Lung (tissue), 12 donors: ENCODE data around the gene UST. TPM values are rescaled to one million over a fixed set of nuclear protein-coding genes. Genes with fewer than 3 reads are reported as not detected.

Experiments
- ATAC-seq: fragments of 200-7000 bp; cut with Tn5 transposase; one replicate; pipeline ENCODE4 v1.9.1; 2020; ENCODE audit warnings: moderate number of reproducible peaks; ENCODE audit not compliant: insufficient read depth, low FRiP score
- DNase-seq, 3 donors: peaks; one replicate each; pipeline ENCODE4 v3.0.0-alpha.2; 2013 to 2017
- H3K27ac ChIP-seq, 2 donors: one replicate each; pipeline ENCODE4 v1.5.1; 2013; ENCODE audit warnings: mild to moderate bottlenecking in 2 of 2, moderate library complexity in 2 of 2, control low read depth in 1 of 2, inconsistent platforms in 1 of 2, low read depth in 1 of 2, low read length in 1 of 2
- H3K27me3 ChIP-seq, 3 donors: one replicate each; pipeline ENCODE4 v1.5.1; 2013; ENCODE audit warnings: low read length in 2 of 3; ENCODE audit not compliant: control insufficient read depth in 3 of 3, insufficient read depth in 3 of 3
- H3K36me3 ChIP-seq, 4 donors: one replicate each; pipeline ENCODE4 v1.5.1; 2013; ENCODE audit warnings: low read length in 4 of 4, mild to moderate bottlenecking in 1 of 4, moderate library complexity in 1 of 4; ENCODE audit not compliant: control insufficient read depth in 4 of 4, insufficient read depth in 4 of 4
- H3K4me1 ChIP-seq, 5 donors: one replicate each; pipeline ENCODE4 v1.5.1; 2013; ENCODE audit warnings: low read length in 5 of 5, mild to moderate bottlenecking in 2 of 5, moderate library complexity in 1 of 5; ENCODE audit not compliant: control insufficient read depth in 5 of 5, insufficient read depth in 5 of 5
- H3K4me3 ChIP-seq: one replicate; pipeline ENCODE4 v1.5.1; 2013; ENCODE audit warnings: mild to moderate bottlenecking, control low read depth, moderate library complexity
- H3K9ac ChIP-seq, 2 donors: one replicate each; pipeline ENCODE4 v1.5.1; 2013; ENCODE audit warnings: low read length in 2 of 2, control low read depth in 1 of 2; ENCODE audit not compliant: insufficient read depth in 1 of 2
- H3K9me3 ChIP-seq, 4 donors: one replicate each; pipeline ENCODE4 v1.5.1; 2013; ENCODE audit warnings: low read length in 3 of 4, mild to moderate bottlenecking in 1 of 4, moderate library complexity in 1 of 4; ENCODE audit not compliant: control insufficient read depth in 4 of 4, insufficient read depth in 3 of 4
- CTCF ChIP-seq: IDR thresholded peaks from 2 replicates; pipeline ENCODE4 v1.5.1; 2012; ENCODE audit warnings: mild to moderate bottlenecking; ENCODE audit errors: control extremely low read depth, extremely low read depth
- WGBS, 2 donors: extraction: QIAGEN DNeasy Blood & Tissue Kit; methylation state at CpG; one replicate each; pipeline ENCODE4 v1.1.7; 2013; 5-methylcytosine and 5-hydroxymethylcytosine counted together
- polyA plus RNA-seq, 2 donors: library from polyadenylated mRNA; stranded (reverse); fragments of 200-250 nt; gene quantifications; one replicate each; pipeline ENCODE4 v1.2.1, GENCODE V29; 2013
- total RNA-seq, 2 donors: library from RNA; depleted of rRNA in 1 of 2; stranded (reverse); fragments of >200 nt in 1 of 2; gene quantifications; one replicate each; pipeline ENCODE4 v1.2.1, GENCODE V29; 2014 to 2021
- donor health status: control.
- donor health status: control.
- donor health status: Bipolar disorder and iron deficiency.
- donor health status: healthy.
- donor health status: DM: yes; HTN: yes; CAD: no.

The UST gene
- total and polyA plus RNA-seq, 4 donors: 4.5 to 24.0 (median 7.1) TPM

DNA sequence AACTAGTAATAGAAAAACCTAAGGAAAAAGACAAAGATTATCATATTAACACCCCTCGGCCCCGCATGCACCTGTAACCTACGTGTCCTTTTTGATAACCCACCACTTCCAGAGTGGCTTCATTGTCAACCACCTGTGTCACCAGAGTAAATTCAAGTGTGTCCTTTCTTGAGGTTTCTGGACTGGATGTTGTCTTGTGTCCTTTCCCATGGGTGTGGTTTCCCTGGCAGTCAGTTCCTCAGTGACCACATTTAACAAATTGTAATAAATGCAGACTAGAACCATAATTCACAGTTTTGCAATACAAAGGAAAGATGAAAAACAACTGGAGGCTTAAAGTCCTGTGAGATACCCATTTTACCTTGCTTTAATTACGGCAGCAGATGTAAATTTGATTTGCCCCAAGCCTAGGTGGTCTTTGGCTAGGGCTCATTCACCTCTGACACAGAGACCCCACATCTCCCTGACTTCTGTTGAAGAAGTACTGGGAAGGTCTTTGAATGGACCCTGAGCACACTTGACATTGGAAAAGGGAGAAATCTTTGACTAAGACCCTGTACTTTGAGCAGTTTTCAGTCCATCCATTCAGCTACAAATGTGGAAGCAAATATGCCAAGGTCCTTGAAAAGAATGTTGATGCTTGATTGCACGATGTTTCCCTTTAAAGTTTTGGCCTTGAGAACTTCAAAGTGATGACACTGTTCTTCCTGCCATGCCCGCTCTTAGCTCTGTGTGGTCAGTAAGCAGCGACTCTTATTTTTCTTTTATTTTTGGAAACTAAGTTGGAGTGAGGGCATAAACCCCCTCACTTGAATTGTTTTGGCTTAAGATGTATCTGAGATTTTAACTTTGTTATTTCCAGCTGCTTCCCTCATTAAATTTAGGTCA is 232.4 kb downstream of the UST start:
- ATAC-seq: no peak
- Histone ChIP-seq H3K27me3 (no peaks in the 10 kb centered on the region), H3K9me3 (no peaks in the 10 kb centered on the region), H3K4me3 (no peak overlapping the region), H3K27ac (no peak overlapping the region), H3K4me1 (peaks cover 0 to 36% (median 0%) of the 10 kb centered on the region in 5 donors), H3K9ac (no peak overlapping the region), H3K36me3 (no peaks in the 10 kb centered on the region)
- no peak for DNase-seq
- no peak for TF ChIP-seq CTCF
- WGBS, 2 donors: 66 to 81% methylated on average over 7 of the region's 7 CpGs

DNA sequence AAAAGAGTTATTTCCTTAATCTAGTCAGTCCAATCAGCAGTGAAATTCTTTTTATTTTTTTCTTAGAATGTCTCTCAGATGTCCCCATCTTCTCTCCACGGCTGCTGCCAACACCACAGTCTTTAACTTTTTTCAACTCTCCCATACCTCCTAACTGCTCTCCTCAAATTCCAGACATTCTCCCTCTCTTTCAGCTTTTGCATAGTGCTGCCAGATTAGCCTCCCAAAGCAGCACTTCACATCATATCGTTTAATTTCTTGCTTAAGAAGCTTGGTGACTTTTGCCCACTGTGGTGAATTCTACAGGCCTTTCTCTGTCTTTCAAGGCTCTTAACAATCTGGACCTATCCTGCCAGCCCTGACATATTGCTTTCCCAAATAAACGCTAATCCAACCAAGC is 233.4 kb downstream of the UST start:
- no peak overlapping the region for H3K27ac ChIP-seq

DNA sequence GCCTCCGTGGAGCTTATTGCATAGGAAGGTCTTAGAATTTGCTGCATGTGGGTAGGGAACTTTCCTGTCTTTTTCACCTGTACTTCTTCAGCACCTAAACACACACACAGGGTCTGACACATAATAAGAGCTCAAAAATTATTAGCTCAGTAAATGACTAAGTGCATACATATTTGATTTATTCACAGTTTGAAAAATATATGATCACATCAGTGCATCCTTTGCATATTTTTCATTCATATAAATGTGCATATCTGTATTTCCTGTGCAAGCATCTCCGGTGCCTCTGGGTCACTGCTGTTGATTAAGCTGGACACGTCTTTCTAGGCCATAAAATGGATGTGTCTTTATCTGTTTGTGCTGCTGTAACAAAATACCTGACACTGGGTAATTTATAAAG is 234.7 kb downstream of the UST start:
- no peak for DNase-seq
- no peak for TF ChIP-seq CTCF
- Histone ChIP-seq H3K9me3 (no peaks in the 10 kb centered on the region), H3K27ac (no peak overlapping the region), H3K4me3 (no peak overlapping the region), H3K9ac (no peak overlapping the region), H3K27me3 (no peaks in the 10 kb centered on the region), H3K36me3 (no peaks in the 10 kb centered on the region), H3K4me1 (peaks cover 0 to 44% (median 0%) of the 10 kb centered on the region in 5 donors)
- ATAC-seq: no peak
- WGBS, 2 donors: 78 to 85% methylated on average over 3 of the region's 3 CpGs

More for the DNA sequence above, 233.4 kb downstream of the UST start:
- no peak for ATAC-seq
- no peak for DNase-seq
- no peaks in the 10 kb centered on the region for H3K27me3 ChIP-seq
- 66 to 78% methylated on average over 3 of the region's 3 CpGs for WGBS, 2 donors
- TF ChIP-seq CTCF: no peak
- no peak overlapping the region for H3K4me3 ChIP-seq
- H3K9ac ChIP-seq: no peak overlapping the region
- no peaks in the 10 kb centered on the region for H3K9me3 ChIP-seq
- peaks cover 0 to 44% (median 0%) of the 10 kb centered on the region in 5 donors for H3K4me1 ChIP-seq
- no peaks in the 10 kb centered on the region for H3K36me3 ChIP-seq
